NCI-H187 (cell line): ENCODE measurements around the gene ZNF407.

Experiments used
- DNase-seq, 2 experiments: peaks; one replicate each; lab custom pipeline; 2025; lab: John Stamatoyannopoulos, UW

Gene ZNF407

GRCh38 chr18:75023473-75023872, 425.8 kb downstream of the ZNF407 start:
- DNase-seq = no peak

GRCh38 chr18:75024871-75025270, 427.2 kb downstream of the ZNF407 start:
- no peak for DNase-seq

GRCh38 chr18:75025573-75025972, 427.9 kb downstream of the ZNF407 start:
- no peak for DNase-seq

- DNase-seq = no peak
These were observed 431.8 kb downstream of the ZNF407 start for GRCh38 chr18:75029481-75029880.

GRCh38 chr18:75031717-75032317, 434.1 kb downstream of the ZNF407 start:
- DNase-seq = no peak

- DNase-seq = no peak
These were observed 435.8 kb downstream of the ZNF407 start for GRCh38 chr18:75033516-75033915.

- no peak for DNase-seq
These were observed 437.3 kb downstream of the ZNF407 start for GRCh38 chr18:75034937-75035336.

GRCh38 chr18:75035928-75036327, 438.3 kb downstream of the ZNF407 start:
- no peak for DNase-seq

- DNase-seq = no peak
These were observed 439.4 kb downstream of the ZNF407 start for GRCh38 chr18:75036917-75037688.

GRCh38 chr18:75037689-75037955, 440.0 kb downstream of the ZNF407 start:
- DNase-seq = no peak

- DNase-seq = no peak
These were observed 443.9 kb downstream of the ZNF407 start for GRCh38 chr18:75041586-75041985.

- DNase-seq = no peak
These were observed 445.8 kb downstream of the ZNF407 start for GRCh38 chr18:75043478-75043877.

GRCh38 chr18:75044296-75044695, 446.6 kb downstream of the ZNF407 start:
- DNase-seq = no peak

- DNase-seq = no peak
These were observed 447.1 kb downstream of the ZNF407 start for GRCh38 chr18:75044791-75045190.

GRCh38 chr18:75045272-75045671, 447.6 kb downstream of the ZNF407 start:
- no peak for DNase-seq

- DNase-seq = no peak
These were observed 449.7 kb downstream of the ZNF407 start for GRCh38 chr18:75047240-75047961.

- DNase-seq = no peak
These were observed 451.2 kb downstream of the ZNF407 start for GRCh38 chr18:75048776-75049454.

GRCh38 chr18:75049455-75049789, 451.8 kb downstream of the ZNF407 start:
- no peak for DNase-seq

GRCh38 chr18:75051757-75052156, 454.1 kb downstream of the ZNF407 start:
- DNase-seq = no peak

- DNase-seq = no peak
These were observed 454.8 kb downstream of the ZNF407 start for GRCh38 chr18:75052475-75052874.

GRCh38 chr18:75053028-75053629, 455.5 kb downstream of the ZNF407 start:
- DNase-seq = no peak

- DNase-seq = no peak
These were observed 456.4 kb downstream of the ZNF407 start for GRCh38 chr18:75054046-75054445.
